Spleen (tissue), 11 donors: ENCODE measurements around the gene AGAP2. TPM values are rescaled to one million over a fixed set of nuclear protein-coding genes. Genes with fewer than 3 reads are reported as not detected.
"Not testable (repeated sequence)": the region's sequence is repeated elsewhere in the genome, so short reads cannot be mapped to it uniquely, and the experiment has no call there.

Experiments
- DNase-seq: peaks from one replicate; pipeline ENCODE4 v3.0.0-alpha.2; 2020
- H3K27ac ChIP-seq, 8 donors: fragments of 200-600 bp; sonication (generic) in 7 of 8; 1 replicate in 4 of 8; 2 replicates in 4 of 8; pipeline versions ENCODE4 v1.5.0 to v1.8.0; 2016 to 2021; ENCODE audit warnings: inconsistent platforms in 4 of 8, mild to moderate bottlenecking in 4 of 8, moderate library complexity in 1 of 8
- H3K27me3 ChIP-seq, 7 donors: fragments of 200-600 bp; sonication (generic) in 6 of 7; replicated peaks in 1 of 7; 1 replicate in 4 of 7; 2 replicates in 3 of 7; pipeline versions ENCODE4 v1.5.0 to v1.8.0; 2016 to 2021; ENCODE audit warnings: inconsistent platforms in 3 of 7, mild to moderate bottlenecking in 1 of 7
- H3K36me3 ChIP-seq, 6 donors: fragments of 200-600 bp; sonication (generic) in 5 of 6; 1 replicate in 4 of 6; 2 replicates in 2 of 6; pipeline versions ENCODE4 v1.5.0 to v1.8.0; 2016 to 2021; ENCODE audit warnings: inconsistent platforms in 2 of 6
- H3K4me1 ChIP-seq, 6 donors: fragments of 200-600 bp; sonication (generic) in 5 of 6; 1 replicate in 3 of 6; 2 replicates in 3 of 6; pipeline versions ENCODE4 v1.5.0 to v1.8.0; 2016 to 2021; ENCODE audit warnings: inconsistent platforms in 3 of 6
- H3K4me3 ChIP-seq, 8 donors: fragments of 200-600 bp; sonication (generic) in 7 of 8; 1 replicate in 4 of 8; 2 replicates in 4 of 8; pipeline versions ENCODE4 v1.5.0 to v1.8.0; 2016 to 2021; ENCODE audit warnings: inconsistent platforms in 4 of 8, mild to moderate bottlenecking in 4 of 8, moderate library complexity in 2 of 8
- H3K9me3 ChIP-seq, 8 donors: fragments of 200-600 bp; sonication (generic) in 7 of 8; 1 replicate in 4 of 8; 2 replicates in 4 of 8; pipeline versions ENCODE4 v1.5.0 to v1.8.0; 2016 to 2021; ENCODE audit warnings: inconsistent platforms in 4 of 8
- POLR2A ChIP-seq, 3 donors: fragments of 450-650 bp; IDR thresholded peaks; one replicate each; pipeline ENCODE4 v1.5.1; 2017; ENCODE audit warnings: antibody characterized with exemption in 3 of 3, mild to moderate bottlenecking in 1 of 3
- POLR2AphosphoS5 ChIP-seq, 3 donors: sonication (generic); formaldehyde crosslinking; IDR thresholded peaks; one replicate each; pipeline ENCODE4 v1.5.1; 2017; ENCODE audit warnings: antibody characterized with exemption in 3 of 3
- WGBS, 5 donors: extraction: QIAGEN DNeasy Blood & Tissue Kit in 3 of 5; methylation state at CpG; one replicate each; pipeline versions ENCODE4 v1.1.5 to v1.1.7; 2013 to 2018; 5-methylcytosine and 5-hydroxymethylcytosine counted together
- intact Hi-C: fragments of 100-400 bp; cut with DNase I; formaldehyde crosslinking; loops from one replicate; pipeline ENCODE4 v1.15.0; 2023; ENCODE audit warnings: low total_unique reads
- polyA plus RNA-seq, 3 donors: library from polyadenylated mRNA; stranded (reverse); fragments of 200-250 nt; gene quantifications; one replicate each; pipeline ENCODE4 v1.2.1, GENCODE V29; 2013
- total RNA-seq, 7 donors: library from RNA; depleted of rRNA in 3 of 7; stranded (reverse); fragments of >200 nt in 3 of 7; fragmentation: NEBNext Ultra II Directional in 4 of 7; extraction: Animal tissue kit (Norgen Biotek cat#: 25700) in 4 of 7; gene quantifications; one replicate each; pipeline versions ENCODE4 v1.1.0 to v1.2.1, GENCODE V29; 2016 to 2021
- TF ChIP-seq, protein P1 (sequence below), 11 experiments: fragments of 200-600 bp in 7 of 11; fragments of 450-650 bp in 4 of 11; sonication (generic) in 4 of 11; IDR thresholded peaks in 8 of 11; conservative IDR thresholded peaks in 3 of 11; 1 replicate in 7 of 11; 2 replicates in 4 of 11; pipeline versions ENCODE4 v1.4.0 to v1.8.0; 2016 to 2021; ENCODE audit warnings: antibody characterized with exemption in 11 of 11, inconsistent platforms in 4 of 11, mild to moderate bottlenecking in 1 of 11
- donor health status: healthy with polysubstance abuse.
- donor health status: DM: no; HTN: no; CAD: no; lungs with moderate emphysema.
- donor health status: DM: no; HTN: no; CAD: no.
- donor health status: Bipolar disorder and iron deficiency.
- donor health status: healthy.
- donor health status: DM: no; HTN: no; CAD: no.
- donor health status: DM: yes; HTN: yes; CAD: no.

AGAP2 gene
- total and polyA plus RNA-seq, 10 donors = 5.5 to 21.8 (median 19.2) TPM

- Histone ChIP-seq H3K36me3 (no peaks in the 10 kb centered on the region), H3K4me1 (peaks cover 0 to 51% (median 34%) of the 10 kb centered on the region in 6 donors), H3K4me3 (no peak overlapping the region), H3K27me3 (no peaks in the 10 kb centered on the region), H3K27ac (no peak overlapping the region), H3K9me3 (no peaks in the 10 kb centered on the region)
- no peak for TF ChIP-seq POLR2AphosphoS5 (IDR thresholded peaks at IDR 0.05)
- no peak for DNase-seq
- WGBS, 5 donors = 91 to 96% (median 93%) methylated on average over 7 of the region's 7 CpGs
- intact Hi-C loops = no loop called here
Observed at GRCh38 chr12:57777367-57777766, 38.8 kb upstream of the AGAP2 start.

DNA sequence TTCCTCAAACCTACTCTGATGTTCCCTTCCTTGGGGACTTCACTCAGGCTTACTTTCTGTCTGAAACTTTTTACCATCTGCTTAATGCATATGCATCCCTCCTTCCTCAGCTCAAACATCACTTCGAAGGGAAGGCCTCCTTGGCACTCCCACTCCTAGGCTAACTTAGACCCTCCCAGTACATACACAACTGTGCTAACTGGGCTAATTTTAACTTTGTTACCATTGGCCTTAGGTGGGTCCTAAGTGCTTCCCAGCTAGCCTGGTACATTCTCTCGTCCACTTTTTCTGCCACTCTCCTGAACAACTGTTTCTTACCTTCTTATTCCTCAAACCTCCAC is 37.7 kb upstream of the AGAP2 start:
- no peak for TF ChIP-seq POLR2A (IDR thresholded peaks at IDR 0.05)
- TF ChIP-seq POLR2AphosphoS5 (IDR thresholded peaks at IDR 0.05) = no peak
- TF ChIP-seq, protein P1, sequence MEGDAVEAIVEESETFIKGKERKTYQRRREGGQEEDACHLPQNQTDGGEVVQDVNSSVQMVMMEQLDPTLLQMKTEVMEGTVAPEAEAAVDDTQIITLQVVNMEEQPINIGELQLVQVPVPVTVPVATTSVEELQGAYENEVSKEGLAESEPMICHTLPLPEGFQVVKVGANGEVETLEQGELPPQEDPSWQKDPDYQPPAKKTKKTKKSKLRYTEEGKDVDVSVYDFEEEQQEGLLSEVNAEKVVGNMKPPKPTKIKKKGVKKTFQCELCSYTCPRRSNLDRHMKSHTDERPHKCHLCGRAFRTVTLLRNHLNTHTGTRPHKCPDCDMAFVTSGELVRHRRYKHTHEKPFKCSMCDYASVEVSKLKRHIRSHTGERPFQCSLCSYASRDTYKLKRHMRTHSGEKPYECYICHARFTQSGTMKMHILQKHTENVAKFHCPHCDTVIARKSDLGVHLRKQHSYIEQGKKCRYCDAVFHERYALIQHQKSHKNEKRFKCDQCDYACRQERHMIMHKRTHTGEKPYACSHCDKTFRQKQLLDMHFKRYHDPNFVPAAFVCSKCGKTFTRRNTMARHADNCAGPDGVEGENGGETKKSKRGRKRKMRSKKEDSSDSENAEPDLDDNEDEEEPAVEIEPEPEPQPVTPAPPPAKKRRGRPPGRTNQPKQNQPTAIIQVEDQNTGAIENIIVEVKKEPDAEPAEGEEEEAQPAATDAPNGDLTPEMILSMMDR (IDR thresholded peaks at IDR 0.05 in 8 of 11, conservative IDR thresholded peaks at IDR 0.05 in 3 of 11) = no peak
- 80 to 93% (median 91%) methylated on average over 2 of the region's 2 CpGs for WGBS, 5 donors
- intact Hi-C loops = no loop called here
- H3K27me3 ChIP-seq = no peaks in the 10 kb centered on the region
- peaks cover 3 to 47% (median 30%) of the 10 kb centered on the region in 6 donors for H3K4me1 ChIP-seq
- H3K36me3 ChIP-seq = no peaks in the 10 kb centered on the region
- DNase-seq = no peak
- H3K4me3 ChIP-seq = no peak overlapping the region
- no peaks in the 10 kb centered on the region for H3K9me3 ChIP-seq
- no peak overlapping the region for H3K27ac ChIP-seq

DNA sequence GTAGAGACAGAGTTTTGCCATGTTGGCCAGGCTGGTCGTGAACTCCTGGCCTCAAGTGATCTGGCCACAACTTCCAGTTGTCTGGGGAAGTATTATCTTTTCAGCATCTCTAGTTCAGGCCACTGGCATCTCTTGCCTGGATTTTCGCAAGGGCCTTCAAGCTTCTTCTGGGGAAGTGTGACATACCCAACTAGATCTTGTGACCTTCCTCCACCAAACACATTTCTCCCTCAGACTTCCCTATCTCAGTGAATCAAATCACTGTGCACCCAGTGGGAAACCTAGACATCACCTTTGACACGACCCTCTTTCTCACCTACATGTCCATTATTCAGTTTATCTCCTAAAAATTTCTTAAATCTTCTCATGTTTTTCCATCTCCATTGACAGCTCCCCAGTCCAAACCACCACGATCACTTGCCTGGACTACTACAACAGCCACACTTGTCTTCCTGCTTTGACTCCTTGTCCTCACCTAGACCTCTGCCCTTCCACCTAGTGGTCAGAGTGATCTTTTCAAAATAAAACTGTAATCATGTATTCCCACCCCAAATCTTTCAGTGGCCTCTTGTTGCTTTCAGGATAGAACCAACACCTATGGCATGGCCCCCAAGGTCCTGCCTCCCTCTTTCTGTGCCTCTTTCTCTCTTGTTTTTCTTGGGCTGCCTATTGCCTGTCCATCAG is 37.2 kb upstream of the AGAP2 start:
- intact Hi-C loops = no loop called here
- TF ChIP-seq POLR2A (IDR thresholded peaks at IDR 0.05) (no peak), POLR2AphosphoS5 (IDR thresholded peaks at IDR 0.05) (no peak)
- TF ChIP-seq, protein P1 (IDR thresholded peaks at IDR 0.05 in 8 of 11, conservative IDR thresholded peaks at IDR 0.05 in 3 of 11) = no peak
- H3K27ac ChIP-seq = no peak overlapping the region
- peaks cover 0 to 2% (median 0%) of the 10 kb centered on the region in 6 donors for H3K36me3 ChIP-seq
- no peaks in the 10 kb centered on the region for H3K27me3 ChIP-seq
- H3K4me3 ChIP-seq = no peak overlapping the region
- peaks cover 6 to 47% (median 30%) of the 10 kb centered on the region in 6 donors for H3K4me1 ChIP-seq
- DNase-seq = no peak
- WGBS, 5 donors = 67 to 85% (median 75%) methylated on average over 4 of the region's 4 CpGs
- H3K9me3 ChIP-seq = no peaks in the 10 kb centered on the region

GRCh38 chr12:57775044-57775443 is 36.5 kb upstream of the AGAP2 start:
- no peak overlapping the region for H3K27ac ChIP-seq
- no peaks in the 10 kb centered on the region for H3K27me3 ChIP-seq
- peaks cover 6 to 43% (median 26%) of the 10 kb centered on the region in 6 donors for H3K4me1 ChIP-seq
- peaks cover 0 to 9% (median 0%) of the 10 kb centered on the region in 6 donors for H3K36me3 ChIP-seq
- intact Hi-C loops = no loop called here
- no peak for DNase-seq
- H3K9me3 ChIP-seq = no peaks in the 10 kb centered on the region
- 87 to 93% (median 89%) methylated on average over 3 of the region's 3 CpGs for WGBS, 5 donors
- H3K4me3 ChIP-seq = no peak overlapping the region
- no peak for TF ChIP-seq POLR2AphosphoS5 (IDR thresholded peaks at IDR 0.05)
- TF ChIP-seq, protein P1 (IDR thresholded peaks at IDR 0.05 in 8 of 11, conservative IDR thresholded peaks at IDR 0.05 in 3 of 11) = no peak
- no peak for TF ChIP-seq POLR2A (IDR thresholded peaks at IDR 0.05)

- H3K9me3 ChIP-seq, intact Hi-C loops, H3K27me3 ChIP-seq, H3K4me3 ChIP-seq, DNase-seq, H3K27ac ChIP-seq: not testable (repeated sequence)
- 92 to 98% (median 95%) methylated on average over 7 to 11 of the region's 11 CpGs for WGBS, 5 donors
- Histone ChIP-seq H3K36me3 (peaks cover 0 to 13% (median 0%) of the 10 kb centered on the region in 6 donors), H3K4me1 (peaks cover 6 to 39% (median 24%) of the 10 kb centered on the region in 6 donors)
Observed at GRCh38 chr12:57774634-57775033, 36.1 kb upstream of the AGAP2 start.
